Immature natural killer cell (primary cell): ENCODE data around the gene TMEM40. TPM values are rescaled to one million over a fixed set of nuclear protein-coding genes. Genes with fewer than 3 reads are reported as not detected.

ENCODE experiments used
- DNase-seq, 3 donors: peaks; one replicate each; pipeline ENCODE4 v3.0.0; 2022; ENCODE audit warnings: mixed read lengths in 1 of 3
- H3K27ac Mint-ChIP-seq, 6 donors: one replicate each; pipeline ENCODE4 v1.8.0; 2020; ENCODE audit warnings: mixed read lengths in 6 of 6, mild to moderate bottlenecking in 5 of 6, inconsistent platforms in 4 of 6, moderate library complexity in 3 of 6
- H3K27me3 Mint-ChIP-seq, 3 donors: one replicate each; pipeline ENCODE4 v1.8.0; 2020 to 2021; ENCODE audit warnings: low read depth in 3 of 3, mild to moderate bottlenecking in 3 of 3, mixed read lengths in 3 of 3, moderate library complexity in 3 of 3, inconsistent platforms in 1 of 3
- H3K36me3 Mint-ChIP-seq, 3 donors: one replicate each; pipeline ENCODE4 v1.8.0; 2020; ENCODE audit warnings: mixed read lengths in 3 of 3, inconsistent platforms in 2 of 3, mild to moderate bottlenecking in 2 of 3
- H3K4me1 Mint-ChIP-seq, 2 donors: one replicate each; pipeline ENCODE4 v1.8.0; 2020; ENCODE audit warnings: inconsistent platforms in 2 of 2, mild to moderate bottlenecking in 2 of 2, mixed read lengths in 2 of 2, moderate library complexity in 1 of 2
- H3K4me3 Mint-ChIP-seq, 5 donors: one replicate each; pipeline ENCODE4 v1.8.0; 2020; ENCODE audit warnings: mild to moderate bottlenecking in 5 of 5, mixed read lengths in 5 of 5, inconsistent platforms in 3 of 5, moderate library complexity in 3 of 5
- H3K9me3 Mint-ChIP-seq, 6 donors: one replicate each; pipeline ENCODE4 v1.8.0; 2020; ENCODE audit warnings: mild to moderate bottlenecking in 6 of 6, mixed read lengths in 6 of 6, inconsistent platforms in 4 of 6, moderate library complexity in 3 of 6
- polyA plus RNA-seq, 3 donors: library from polyadenylated mRNA; unstranded; fragments of 300-500 nt; fragmentation: Illumina TruSeq; gene quantifications; one replicate each; pipeline ENCODE4 v1.2.3, GENCODE V29; 2021

Gene TMEM40
- polyA plus RNA-seq, 3 donors from 2014 or later: 3.3 to 7.0 TPM; not detected in 1

GRCh38 chr3:12752102-12752501 lies 7.0 kb downstream of the TMEM40 start:
- Mint-ChIP-seq H3K9me3 (no peaks in the 10 kb centered on the region), H3K36me3 (no peaks in the 10 kb centered on the region), H3K4me1 (peaks cover 0 to 2% of the 10 kb centered on the region in 2 donors), H3K27ac (no peak overlapping the region), H3K4me3 (no peak overlapping the region), H3K27me3 (peaks cover 2 to 9% (median 7%) of the 10 kb centered on the region in 3 donors)
- DNase-seq: no peak

GRCh38 chr3:12751571-12751970 lies 7.5 kb downstream of the TMEM40 start:
- Mint-ChIP-seq H3K4me1 (peaks cover 0 to 2% of the 10 kb centered on the region in 2 donors), H3K4me3 (no peak overlapping the region), H3K36me3 (no peaks in the 10 kb centered on the region), H3K27me3 (peaks cover 4 to 9% (median 7%) of the 10 kb centered on the region in 3 donors), H3K9me3 (no peaks in the 10 kb centered on the region), H3K27ac (no peak overlapping the region)
- DNase-seq: no peak

- Mint-ChIP-seq H3K27me3 (peaks cover 4 to 7% (median 6%) of the 10 kb centered on the region in 3 donors), H3K36me3 (no peaks in the 10 kb centered on the region), H3K4me3 (no peak overlapping the region), H3K4me1 (peaks cover 0 to 2% of the 10 kb centered on the region in 2 donors), H3K9me3 (no peaks in the 10 kb centered on the region), H3K27ac (peak overlapping the region in 2 of 6 donors; percentile 12 to 50)
- DNase-seq: no peak
Measured at GRCh38 chr3:12750658-12751071, 8.4 kb downstream of the TMEM40 start.

- H3K27me3 Mint-ChIP-seq: peaks cover 4 to 7% (median 4%) of the 10 kb centered on the region in 3 donors
- no peaks in the 10 kb centered on the region for H3K9me3 Mint-ChIP-seq
- H3K36me3 Mint-ChIP-seq: no peaks in the 10 kb centered on the region
- peak overlapping the region in 2 of 6 donors; percentile 12 to 50 for H3K27ac Mint-ChIP-seq
- no peak overlapping the region for H3K4me3 Mint-ChIP-seq
- DNase-seq: no peak
- H3K4me1 Mint-ChIP-seq: peaks cover 0 to 2% of the 10 kb centered on the region in 2 donors
Measured at GRCh38 chr3:12750223-12750622, 8.8 kb downstream of the TMEM40 start.

DNA sequence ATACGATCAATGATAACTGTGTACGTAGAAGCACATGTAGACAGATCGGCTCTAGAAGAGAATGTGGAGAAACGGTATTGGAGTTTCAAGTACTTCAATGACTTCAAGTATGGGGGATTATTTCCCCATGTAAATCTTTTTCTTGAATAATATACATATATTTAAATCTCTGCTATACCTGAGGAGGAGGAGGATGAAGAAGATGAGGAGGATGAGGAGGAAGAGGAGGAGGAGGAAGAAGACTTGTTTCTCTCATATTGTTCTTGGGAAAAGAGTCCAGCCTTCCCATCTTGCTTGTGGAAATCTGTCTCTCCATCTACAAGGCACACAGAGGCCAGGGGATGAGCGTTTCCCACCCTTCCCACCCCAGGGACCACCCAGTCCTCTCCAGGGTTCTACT lies 10.6 kb downstream of the TMEM40 start:
- H3K27ac Mint-ChIP-seq: no peak overlapping the region
- DNase-seq: no peak
- no peak overlapping the region for H3K4me3 Mint-ChIP-seq
- peaks cover 0 to 2% of the 10 kb centered on the region in 2 donors for H3K4me1 Mint-ChIP-seq
- peaks cover 3 to 10% (median 7%) of the 10 kb centered on the region in 3 donors for H3K27me3 Mint-ChIP-seq
- no peaks in the 10 kb centered on the region for H3K36me3 Mint-ChIP-seq
- H3K9me3 Mint-ChIP-seq: no peaks in the 10 kb centered on the region

- no peaks in the 10 kb centered on the region for H3K9me3 Mint-ChIP-seq
- no peak for DNase-seq
- H3K36me3 Mint-ChIP-seq: no peaks in the 10 kb centered on the region
- peaks cover 3 to 10% (median 4%) of the 10 kb centered on the region in 3 donors for H3K27me3 Mint-ChIP-seq
- H3K4me1 Mint-ChIP-seq: peaks cover 0 to 2% of the 10 kb centered on the region in 2 donors
- H3K27ac Mint-ChIP-seq: no peak overlapping the region
- no peak overlapping the region for H3K4me3 Mint-ChIP-seq
Measured at GRCh38 chr3:12746419-12746818, 12.6 kb downstream of the TMEM40 start.

GRCh38 chr3:12744326-12744725 lies 14.7 kb downstream of the TMEM40 start:
- Mint-ChIP-seq H3K27me3 (peaks cover 4 to 10% (median 5%) of the 10 kb centered on the region in 3 donors), H3K4me3 (no peak overlapping the region), H3K36me3 (no peaks in the 10 kb centered on the region), H3K27ac (no peak overlapping the region), H3K9me3 (no peaks in the 10 kb centered on the region), H3K4me1 (no peaks in the 10 kb centered on the region)
- no peak for DNase-seq

DNA sequence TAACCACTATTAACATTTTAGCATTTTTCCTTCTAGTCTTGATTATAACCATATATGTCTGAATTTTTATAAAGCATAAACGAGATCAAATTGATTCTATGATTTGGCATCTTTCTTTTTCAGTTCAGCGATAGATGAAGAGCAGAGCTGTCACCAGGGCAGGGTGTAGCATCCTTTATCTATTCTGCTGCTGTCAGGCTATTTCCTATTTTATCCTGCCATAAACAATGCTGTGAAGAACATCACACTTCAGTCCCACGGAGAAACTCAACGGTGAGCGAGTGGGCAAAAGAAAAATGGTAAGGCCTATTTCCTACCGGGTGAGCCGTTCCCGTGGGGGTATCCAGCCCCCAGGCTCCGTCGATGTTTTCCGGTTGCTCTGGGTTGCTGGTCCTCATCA lies 15.5 kb downstream of the TMEM40 start:
- Mint-ChIP-seq H3K36me3 (no peaks in the 10 kb centered on the region), H3K9me3 (no peaks in the 10 kb centered on the region), H3K4me3 (no peak overlapping the region), H3K27me3 (peaks cover 4 to 8% (median 5%) of the 10 kb centered on the region in 3 donors), H3K27ac (no peak overlapping the region), H3K4me1 (no peaks in the 10 kb centered on the region)
- no peak for DNase-seq

- no peak overlapping the region for H3K4me3 Mint-ChIP-seq
- no peak for DNase-seq
- H3K27me3 Mint-ChIP-seq: peaks cover 4 to 6% (median 5%) of the 10 kb centered on the region in 3 donors
- H3K9me3 Mint-ChIP-seq: no peaks in the 10 kb centered on the region
- H3K4me1 Mint-ChIP-seq: no peaks in the 10 kb centered on the region
- no peaks in the 10 kb centered on the region for H3K36me3 Mint-ChIP-seq
- no peak overlapping the region for H3K27ac Mint-ChIP-seq
Measured at GRCh38 chr3:12742330-12743107, 16.5 kb downstream of the TMEM40 start.

GRCh38 chr3:12741209-12741608 lies 17.9 kb downstream of the TMEM40 start:
- no peak for DNase-seq
- Mint-ChIP-seq H3K27me3 (peaks cover 1 to 6% (median 2%) of the 10 kb centered on the region in 3 donors), H3K9me3 (no peaks in the 10 kb centered on the region), H3K36me3 (no peaks in the 10 kb centered on the region), H3K4me3 (no peak overlapping the region), H3K27ac (no peak overlapping the region), H3K4me1 (no peaks in the 10 kb centered on the region)

DNA sequence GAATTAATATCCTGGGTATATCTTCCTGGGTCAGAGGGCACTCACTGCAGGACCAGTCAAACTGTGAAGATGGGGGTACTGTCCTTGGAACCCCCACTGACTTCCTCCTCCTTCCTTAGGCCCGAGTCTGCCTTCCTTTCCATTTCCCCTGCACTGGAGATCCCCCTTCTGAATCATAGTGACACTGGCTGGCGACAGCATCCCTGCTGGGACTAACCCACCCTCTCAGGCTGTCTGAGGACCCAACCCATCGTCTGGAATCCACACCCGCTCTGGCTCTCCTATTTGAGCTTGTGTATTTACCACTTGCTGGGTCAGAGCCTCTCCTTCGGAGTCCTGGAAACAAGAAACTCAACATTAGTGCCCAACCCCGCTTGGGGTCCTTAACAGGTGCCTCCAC lies 21.2 kb downstream of the TMEM40 start:
- Mint-ChIP-seq H3K9me3 (no peaks in the 10 kb centered on the region), H3K4me3 (no peak overlapping the region), H3K27ac (no peak overlapping the region), H3K36me3 (no peaks in the 10 kb centered on the region), H3K27me3 (peaks cover 1 to 4% (median 2%) of the 10 kb centered on the region in 3 donors), H3K4me1 (no peaks in the 10 kb centered on the region)
- no peak for DNase-seq

DNA sequence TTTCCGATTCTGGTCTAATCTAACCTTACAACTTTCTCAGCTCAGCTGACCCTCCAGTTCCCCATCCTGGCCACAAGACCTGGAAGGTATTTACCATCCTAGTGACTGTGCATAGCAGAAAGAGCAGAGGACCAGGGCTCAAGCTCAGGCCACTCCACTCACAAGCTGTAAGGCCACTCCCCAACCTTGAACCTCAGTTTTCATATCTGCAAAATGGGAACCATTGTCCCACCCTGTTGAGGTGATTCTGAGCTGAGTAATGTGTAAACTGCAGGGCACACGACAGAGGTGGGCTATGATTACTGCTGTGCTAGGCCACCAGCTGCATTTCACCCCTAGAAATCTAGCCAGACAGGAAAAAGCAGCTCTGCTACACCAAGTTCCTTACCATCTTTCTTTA lies 21.7 kb downstream of the TMEM40 start:
- no peak for DNase-seq
- Mint-ChIP-seq H3K4me3 (no peak overlapping the region), H3K27me3 (peaks cover 1 to 4% (median 2%) of the 10 kb centered on the region in 3 donors), H3K27ac (no peak overlapping the region), H3K9me3 (no peaks in the 10 kb centered on the region), H3K4me1 (no peaks in the 10 kb centered on the region), H3K36me3 (no peaks in the 10 kb centered on the region)

GRCh38 chr3:12734960-12735359 lies 24.1 kb downstream of the TMEM40 start:
- Mint-ChIP-seq H3K4me1 (no peaks in the 10 kb centered on the region), H3K36me3 (no peaks in the 10 kb centered on the region), H3K27me3 (peaks cover 0 to 4% (median 2%) of the 10 kb centered on the region in 3 donors), H3K4me3 (no peak overlapping the region), H3K9me3 (no peaks in the 10 kb centered on the region), H3K27ac (no peak overlapping the region)
- no peak for DNase-seq

- no peaks in the 10 kb centered on the region for H3K36me3 Mint-ChIP-seq
- H3K4me1 Mint-ChIP-seq: no peaks in the 10 kb centered on the region
Measured at GRCh38 chr3:12733566-12733965, 25.5 kb downstream of the TMEM40 start.

More at GRCh38 chr3:12733566-12733965, 25.5 kb downstream of the TMEM40 start:
- Mint-ChIP-seq H3K9me3 (no peaks in the 10 kb centered on the region), H3K27ac (no peak overlapping the region), H3K27me3 (peaks cover 0 to 4% (median 2%) of the 10 kb centered on the region in 3 donors), H3K4me3 (no peak overlapping the region)
- DNase-seq: no peak
